Mesenchymal stem cell (in vitro differentiated cells and primary cell): Measurements from ENCODE around the gene MEF2B.

Experiments
- DNase-seq: peaks from one replicate; pipeline ENCODE4 v3.0.0-alpha.2; 2013
- H2AFZ ChIP-seq: one replicate; pipeline ENCODE4 v1.6.1; 2013; ENCODE audit warnings: low read depth, mild to moderate bottlenecking, control low read depth, inconsistent platforms, low read length, moderate library complexity
- H2AK5ac ChIP-seq: 2 replicates; pipeline ENCODE4 v1.6.1; 2013; ENCODE audit warnings: low read length, moderate library complexity, mild to moderate bottlenecking, inconsistent platforms; ENCODE audit not compliant: severe bottlenecking
- H2BK120ac ChIP-seq: one replicate; pipeline ENCODE4 v1.6.1; 2013; ENCODE audit warnings: low read depth, mild to moderate bottlenecking, inconsistent platforms, low read length, moderate library complexity
- H2BK12ac ChIP-seq, 2 experiments: one replicate each; pipeline ENCODE4 v1.6.1; 2013; ENCODE audit warnings: inconsistent platforms in 2 of 2, low read length in 2 of 2, mild to moderate bottlenecking in 2 of 2, moderate library complexity in 2 of 2, control low read depth in 1 of 2
- H2BK15ac ChIP-seq: one replicate; pipeline ENCODE4 v1.6.1; 2013; ENCODE audit warnings: mild to moderate bottlenecking, low read depth, inconsistent platforms; ENCODE audit not compliant: poor library complexity, severe bottlenecking
- H2BK5ac ChIP-seq: 2 replicates; pipeline ENCODE4 v1.6.1; 2013; ENCODE audit warnings: low read depth, mild to moderate bottlenecking, low read length, control low read depth, inconsistent platforms; ENCODE audit not compliant: poor library complexity, severe bottlenecking
- H3K14ac ChIP-seq, 2 experiments: one replicate each; pipeline ENCODE4 v1.6.1; 2013; ENCODE audit warnings: inconsistent platforms in 2 of 2, low read length in 2 of 2, control low read depth in 1 of 2, mild to moderate bottlenecking in 1 of 2, moderate library complexity in 1 of 2
- H3K18ac ChIP-seq, 2 experiments: one replicate each; pipeline ENCODE4 v1.6.1; 2013; ENCODE audit warnings: inconsistent platforms in 2 of 2, low read length in 2 of 2, control low read depth in 1 of 2, low read depth in 1 of 2, mild to moderate bottlenecking in 1 of 2
- H3K23ac ChIP-seq, 2 experiments: one replicate each; pipeline ENCODE4 v1.6.1; 2013; ENCODE audit warnings: inconsistent platforms in 2 of 2, low read length in 2 of 2, mild to moderate bottlenecking in 2 of 2, moderate library complexity in 2 of 2, control low read depth in 1 of 2
- H3K27ac ChIP-seq: 2 replicates; pipeline ENCODE4 v1.5.1; 2013; ENCODE audit warnings: mild to moderate bottlenecking, moderate library complexity, low read length, control low read depth, inconsistent platforms; ENCODE audit not compliant: poor library complexity, severe bottlenecking
- H3K27me3 ChIP-seq, 2 experiments: 2 replicates each; pipeline versions ENCODE4 v1.6.1 to v1.7.0; 2013; ENCODE audit warnings: low read length in 2 of 2, mild to moderate bottlenecking in 2 of 2, moderate library complexity in 2 of 2, control low read depth in 1 of 2, inconsistent platforms in 1 of 2; ENCODE audit not compliant: control insufficient read depth in 1 of 2, insufficient read depth in 1 of 2
- H3K36me3 ChIP-seq, 2 experiments: 2 replicates each; pipeline versions ENCODE4 v1.6.1 to v1.7.0; 2013; ENCODE audit warnings: low read length in 2 of 2, control low read depth in 1 of 2, inconsistent platforms in 1 of 2, low read depth in 1 of 2, mild to moderate bottlenecking in 1 of 2; ENCODE audit not compliant: insufficient read depth in 2 of 2, control insufficient read depth in 1 of 2
- H3K4ac ChIP-seq, 2 experiments: one replicate each; pipeline ENCODE4 v1.6.1; 2013; ENCODE audit warnings: inconsistent platforms in 2 of 2, low read length in 2 of 2, mild to moderate bottlenecking in 2 of 2, moderate library complexity in 2 of 2, control low read depth in 1 of 2, low read depth in 1 of 2
- H3K4me1 ChIP-seq: 2 replicates; pipeline ENCODE4 v1.6.1; 2013; ENCODE audit warnings: low read depth, low read length, control low read depth; ENCODE audit not compliant: control insufficient read depth, insufficient read depth
- H3K4me2 ChIP-seq: 2 replicates; pipeline ENCODE4 v1.6.1; 2013; ENCODE audit warnings: low read length, mild to moderate bottlenecking, inconsistent platforms; ENCODE audit not compliant: poor library complexity, severe bottlenecking
- H3K4me3 ChIP-seq, 2 experiments: 2 replicates each; pipeline versions ENCODE4 v1.5.1 to v1.7.0; 2013; ENCODE audit warnings: low read length in 2 of 2, mild to moderate bottlenecking in 2 of 2, control low read depth in 1 of 2, low read depth in 1 of 2; ENCODE audit not compliant: insufficient read depth in 1 of 2
- H3K79me1 ChIP-seq: replicated peaks from 2 replicates; pipeline ENCODE4 v1.6.1; 2013; ENCODE audit warnings: mild to moderate bottlenecking, control low read depth, low read length, inconsistent platforms; ENCODE audit not compliant: poor library complexity, severe bottlenecking
- H3K9ac ChIP-seq: 2 replicates; pipeline ENCODE4 v1.7.0; 2013; ENCODE audit warnings: mild to moderate bottlenecking, low read length, moderate library complexity
- H3K9me3 ChIP-seq: 2 replicates; pipeline ENCODE4 v1.7.0; 2013; ENCODE audit warnings: mild to moderate bottlenecking, low read length; ENCODE audit not compliant: control insufficient read depth
- H4K8ac ChIP-seq: one replicate; pipeline ENCODE4 v1.6.1; 2013; ENCODE audit warnings: inconsistent platforms, mild to moderate bottlenecking, low read length, moderate library complexity
- H4K91ac ChIP-seq: one replicate; pipeline ENCODE4 v1.6.1; 2013; ENCODE audit warnings: mild to moderate bottlenecking, low read length, inconsistent platforms
- WGBS: methylation state at CpG from one replicate; pipeline ENCODE4 v1.1.7; 2013; ENCODE audit warnings: mixed read lengths; 5-methylcytosine and 5-hydroxymethylcytosine counted together

Gene MEF2B

DNA sequence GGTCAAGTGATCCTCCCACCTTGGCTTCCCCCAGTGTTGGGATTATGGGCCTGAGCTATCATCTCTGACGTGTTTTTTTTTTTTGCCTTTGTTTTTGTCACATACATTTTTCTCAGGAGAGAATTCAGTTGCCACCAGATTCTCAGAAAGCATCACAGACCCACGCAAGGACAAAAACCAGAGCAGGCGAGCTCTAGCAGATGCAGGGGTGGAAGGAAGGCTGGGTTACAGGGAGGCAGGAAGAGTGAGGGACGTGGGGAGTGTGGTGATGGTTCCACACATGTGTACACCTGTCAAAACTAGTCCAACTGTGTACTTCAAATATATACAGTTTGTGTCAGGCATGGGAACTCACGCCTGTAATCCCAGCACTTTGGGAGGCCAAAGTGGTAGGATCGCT is 36.1 kb downstream of the MEF2B start:
- Histone ChIP-seq H3K4me1 (peaks cover 13% of the 10 kb centered on the region), H3K18ac (no peak overlapping the region), H3K27ac (no peak overlapping the region), H3K23ac (no peak overlapping the region), H3K79me1 (peaks cover 28% of the 10 kb centered on the region), H2BK120ac (no peak overlapping the region), H3K4me2 (no peak overlapping the region), H3K9ac (no peak overlapping the region), H3K4me3 (no peak overlapping the region), H2BK5ac (no peak overlapping the region), H4K91ac (no peak overlapping the region), H2AK5ac (no peak overlapping the region), H3K4ac (no peak overlapping the region), H4K8ac (no peak overlapping the region), H2AFZ (no peak overlapping the region), H3K36me3 (peaks cover 0 to 19% of the 10 kb centered on the region in 2 experiments), H2BK15ac (no peak overlapping the region), H3K9me3 (peaks cover 4% of the 10 kb centered on the region), H2BK12ac (no peak overlapping the region), H3K27me3 (no peaks in the 10 kb centered on the region), H3K14ac (no peak overlapping the region)
- DNase-seq: no peak
- WGBS: 92% methylated on average over 5 of the region's 6 CpGs

DNA sequence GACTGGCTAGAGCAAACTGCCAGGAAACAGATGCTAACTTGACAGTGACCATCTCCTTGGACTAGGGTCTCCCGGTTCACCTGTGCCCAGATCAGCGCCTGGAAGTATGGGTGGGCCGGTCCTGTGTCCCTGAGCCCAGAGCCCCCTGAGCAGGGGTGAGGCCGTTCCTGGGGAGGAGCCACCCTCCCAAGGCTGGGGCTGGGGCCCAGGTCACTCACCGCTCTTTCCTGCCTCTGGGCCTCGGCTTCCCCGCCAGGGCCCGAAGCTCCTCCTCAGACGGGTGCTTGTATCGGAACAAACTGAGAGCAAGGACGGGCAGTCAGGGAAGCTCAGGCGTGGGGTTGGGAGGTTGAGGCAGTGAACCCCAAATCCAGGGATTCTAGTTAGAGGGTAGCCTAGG is 37.2 kb downstream of the MEF2B start:
- Histone ChIP-seq H2BK12ac (no peak overlapping the region), H3K9me3 (peaks cover 4% of the 10 kb centered on the region), H3K18ac (no peak overlapping the region), H4K91ac (no peak overlapping the region), H2BK120ac (no peak overlapping the region), H2BK15ac (no peak overlapping the region), H4K8ac (no peak overlapping the region), H3K9ac (no peak overlapping the region), H3K4me1 (peaks cover 13% of the 10 kb centered on the region), H3K23ac (no peak overlapping the region), H3K36me3 (peaks cover 0 to 19% of the 10 kb centered on the region in 2 experiments), H3K14ac (no peak overlapping the region), H2AFZ (no peak overlapping the region), H3K27me3 (no peaks in the 10 kb centered on the region), H3K4me2 (no peak overlapping the region), H3K4ac (no peak overlapping the region), H3K4me3 (no peak overlapping the region), H3K27ac (no peak overlapping the region), H2BK5ac (no peak overlapping the region), H3K79me1 (peaks cover 26% of the 10 kb centered on the region), H2AK5ac (no peak overlapping the region)
- 98% methylated on average over 12 of the region's 12 CpGs for WGBS
- no peak for DNase-seq

DNA sequence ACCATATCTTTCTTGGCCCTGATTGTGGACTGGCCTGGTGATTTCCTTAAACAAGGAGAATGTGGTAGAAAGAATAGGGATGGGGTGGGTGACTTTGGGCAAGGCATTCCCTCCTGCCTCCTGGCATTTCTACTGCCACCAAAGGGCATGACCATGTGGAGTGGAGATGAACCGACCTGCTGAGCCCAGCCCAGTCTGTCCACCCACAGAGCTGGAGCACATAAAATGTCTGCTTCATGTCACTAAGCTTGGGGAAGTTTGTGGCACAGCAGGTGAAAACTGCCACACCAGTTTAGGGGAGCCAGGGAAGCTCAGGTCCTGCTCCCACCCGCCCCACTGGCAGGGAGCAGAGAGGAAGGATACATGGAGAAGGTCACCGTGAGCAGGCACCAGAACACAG is 38.1 kb downstream of the MEF2B start:
- no peak overlapping the region for H3K27ac ChIP-seq
- no peak overlapping the region for H3K9ac ChIP-seq
- peaks cover 16% of the 10 kb centered on the region for H3K79me1 ChIP-seq
- peaks cover 5% of the 10 kb centered on the region for H3K4me1 ChIP-seq
- no peak overlapping the region for H2AFZ ChIP-seq
- no peak overlapping the region for H3K14ac ChIP-seq
- no peak overlapping the region for H4K91ac ChIP-seq
- no peak overlapping the region for H2BK15ac ChIP-seq
- no peak overlapping the region for H3K4me2 ChIP-seq
- H3K4ac ChIP-seq: no peak overlapping the region
- no peak overlapping the region for H2BK120ac ChIP-seq
- H2AK5ac ChIP-seq: no peak overlapping the region
- H2BK5ac ChIP-seq: no peak overlapping the region
- WGBS: 100% methylated on average over 3 of the region's 3 CpGs
- H3K23ac ChIP-seq: no peak overlapping the region
- H3K18ac ChIP-seq: no peak overlapping the region
- no peak for DNase-seq
- H3K27me3 ChIP-seq: no peaks in the 10 kb centered on the region
- peaks cover 0 to 19% of the 10 kb centered on the region in 2 experiments for H3K36me3 ChIP-seq
- no peak overlapping the region for H4K8ac ChIP-seq
- no peak overlapping the region for H3K4me3 ChIP-seq
- H3K9me3 ChIP-seq: peaks cover 4% of the 10 kb centered on the region
- H2BK12ac ChIP-seq: no peak overlapping the region

DNA sequence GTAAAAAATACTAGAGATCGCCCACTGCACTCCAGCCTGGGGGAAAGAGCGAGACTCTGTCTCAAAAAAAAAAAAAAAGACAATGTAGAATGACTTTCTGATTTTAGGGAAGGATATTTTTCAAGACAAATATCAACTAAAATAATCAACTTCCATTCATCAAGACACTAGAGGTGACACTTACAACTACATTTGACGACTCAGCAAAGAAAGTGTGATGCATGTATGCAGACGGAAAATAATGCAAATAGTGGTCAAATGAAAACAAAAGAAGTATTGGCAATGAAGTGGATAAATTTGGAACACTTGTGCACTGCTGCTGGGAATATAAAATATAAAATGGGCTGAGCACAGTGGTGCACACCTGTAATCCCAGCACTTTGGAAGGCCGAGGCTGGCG is 44.0 kb downstream of the MEF2B start:
- no peak overlapping the region for H3K9ac ChIP-seq
- no peak overlapping the region for H4K8ac ChIP-seq
- peaks cover under 1% of the 10 kb centered on the region for H3K79me1 ChIP-seq

More for the DNA sequence above, 44.0 kb downstream of the MEF2B start:
- Histone ChIP-seq H3K4me3 (no peak overlapping the region), H3K4me1 (no peaks in the 10 kb centered on the region), H2AFZ (no peak overlapping the region), H3K4me2 (no peak overlapping the region), H3K36me3 (peaks cover 11 to 13% of the 10 kb centered on the region in 2 experiments), H3K4ac (no peak overlapping the region), H3K27ac (no peak overlapping the region), H2BK120ac (no peak overlapping the region), H2BK15ac (no peak overlapping the region), H3K18ac (no peak overlapping the region), H3K23ac (no peak overlapping the region), H2AK5ac (no peak overlapping the region), H2BK5ac (no peak overlapping the region), H2BK12ac (no peak overlapping the region), H3K14ac (no peak overlapping the region), H3K9me3 (peaks cover 11% of the 10 kb centered on the region), H3K27me3 (no peaks in the 10 kb centered on the region), H4K91ac (no peak overlapping the region)
- no peak for DNase-seq
- WGBS: 97% methylated on average over 4 of the region's 6 CpGs
